Measurements from ENCODE around the gene ITPR1. TPM values are rescaled to one million over a fixed set of nuclear protein-coding genes. Genes with fewer than 3 reads are reported as not detected.

The ITPR1 gene
- total and polyA plus RNA-seq, 11 donors, result 8.9 to 55.8 (median 19.9) TPM

- peaks cover 0 to 52% (median 6%) of the 10 kb centered on the region in 9 donors for H3K36me3 ChIP-seq
- H3K4me1 ChIP-seq, result peaks cover 6 to 53% (median 32%) of the 10 kb centered on the region in 12 donors
- TF ChIP-seq POLR2A (IDR thresholded peaks at IDR 0.05) (no peak), CTCF (IDR thresholded peaks at IDR 0.05) (no peak)
- peak overlapping the region in 9 of 12 donors; percentile 17 to 44 (median 34) for H3K27ac ChIP-seq
- H3K9me3 ChIP-seq, result no peaks in the 10 kb centered on the region
- no peak for DNase-seq
- whole genome bisulfite sequencing, 4 donors, result 85 to 88% (median 86%) methylated on average over 4 of the region's 4 CpGs
- no peaks in the 10 kb centered on the region for H3K27me3 ChIP-seq
- intact Hi-C loops (cut with DNase I), result no loop called here
- H3K4me3 ChIP-seq, result no peak overlapping the region
- ATAC-seq, result no peak
Measured at GRCh38 chr3:4776399-4776979, 283.3 kb downstream of the ITPR1 start.

- Histone ChIP-seq H3K36me3 (peaks cover 0 to 54% (median 10%) of the 10 kb centered on the region in 9 donors), H3K27ac (peak overlapping the region in 9 of 12 donors; percentile 18 to 47 (median 34)), H3K27me3 (no peaks in the 10 kb centered on the region), H3K9me3 (no peaks in the 10 kb centered on the region), H3K4me3 (no peak overlapping the region), H3K4me1 (peaks cover 4 to 49% (median 26%) of the 10 kb centered on the region in 12 donors)
- WGBS, 4 donors, result 72 to 83% (median 75%) methylated on average over 5 of the region's 5 CpGs
- intact Hi-C loops (cut with DNase I), result no loop called here
- TF ChIP-seq CTCF (IDR thresholded peaks at IDR 0.05), result no peak
- ATAC-seq, result peak in 3 of 4 donors; percentile 47 to 57 (median 48)
- DNase-seq, result no peak
Measured at GRCh38 chr3:4776980-4777581, 283.9 kb downstream of the ITPR1 start.

GRCh38 chr3:4778119-4778518 is 285.0 kb downstream of the ITPR1 start:
- no peak for DNase-seq
- H3K4me1 ChIP-seq, result peaks cover 0 to 39% (median 15%) of the 10 kb centered on the region in 12 donors
- H3K9me3 ChIP-seq, result no peaks in the 10 kb centered on the region
- H3K27me3 ChIP-seq, result no peaks in the 10 kb centered on the region
- no peak overlapping the region for H3K27ac ChIP-seq
- TF ChIP-seq POLR2A (IDR thresholded peaks at IDR 0.05) (no peak), CTCF (IDR thresholded peaks at IDR 0.05) (no peak)
- intact Hi-C loops (cut with DNase I), result no loop called here
- ATAC-seq, result no peak
- H3K4me3 ChIP-seq, result no peak overlapping the region
- H3K36me3 ChIP-seq, result peaks cover 0 to 65% (median 17%) of the 10 kb centered on the region in 9 donors
- 95 to 98% (median 97%) methylated on average over 2 of the region's 2 CpGs for WGBS, 4 donors

- ATAC-seq, result no peak
- H3K4me1 ChIP-seq, result peaks cover 0 to 35% (median 12%) of the 10 kb centered on the region in 12 donors
- H3K27ac ChIP-seq, result no peak overlapping the region
- peaks cover 0 to 66% (median 21%) of the 10 kb centered on the region in 9 donors for H3K36me3 ChIP-seq
- 97 to 100% (median 100%) methylated on average over 1 of the region's 1 CpG for WGBS, 4 donors
- no peak for DNase-seq
- H3K4me3 ChIP-seq, result no peak overlapping the region
- no peak for TF ChIP-seq CTCF (IDR thresholded peaks at IDR 0.05)
- no peak for TF ChIP-seq POLR2A (IDR thresholded peaks at IDR 0.05)
- no peaks in the 10 kb centered on the region for H3K27me3 ChIP-seq
- no peaks in the 10 kb centered on the region for H3K9me3 ChIP-seq
- intact Hi-C loops (cut with DNase I), result no loop called here
Measured at GRCh38 chr3:4778740-4779139, 285.6 kb downstream of the ITPR1 start.

Measured in heart left ventricle (tissue), 16 donors.